Medulla oblongata (tissue), 1 donor: ENCODE measurements around the gene CAMTA1.

ENCODE experiments used
- DNase-seq: peaks from one replicate; pipeline ENCODE4 v3.0.0-alpha.2; 2015; ENCODE audit errors: extremely low spot score

The CAMTA1 gene

DNA sequence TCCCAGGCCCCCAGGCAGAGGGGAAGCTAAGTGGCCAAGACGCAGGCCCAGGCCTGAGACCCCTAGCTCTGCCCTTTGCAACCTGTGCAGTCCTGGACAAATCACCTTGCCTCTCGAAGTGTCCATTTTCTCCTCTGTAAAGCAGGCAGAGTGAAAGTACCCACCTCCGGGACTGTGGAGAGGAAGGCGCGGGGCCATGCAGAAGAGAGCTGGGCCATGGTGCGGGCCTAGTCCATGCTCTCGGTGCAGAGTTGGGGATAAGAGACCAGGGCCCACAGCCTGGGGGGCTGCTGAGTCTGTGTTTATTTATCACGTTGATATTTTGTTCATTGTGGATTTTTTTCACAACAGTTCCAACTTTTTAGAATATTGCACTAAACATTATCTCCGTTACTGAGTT, 825.7 kb downstream of the CAMTA1 start:
- DNase-seq, result no peak

DNA sequence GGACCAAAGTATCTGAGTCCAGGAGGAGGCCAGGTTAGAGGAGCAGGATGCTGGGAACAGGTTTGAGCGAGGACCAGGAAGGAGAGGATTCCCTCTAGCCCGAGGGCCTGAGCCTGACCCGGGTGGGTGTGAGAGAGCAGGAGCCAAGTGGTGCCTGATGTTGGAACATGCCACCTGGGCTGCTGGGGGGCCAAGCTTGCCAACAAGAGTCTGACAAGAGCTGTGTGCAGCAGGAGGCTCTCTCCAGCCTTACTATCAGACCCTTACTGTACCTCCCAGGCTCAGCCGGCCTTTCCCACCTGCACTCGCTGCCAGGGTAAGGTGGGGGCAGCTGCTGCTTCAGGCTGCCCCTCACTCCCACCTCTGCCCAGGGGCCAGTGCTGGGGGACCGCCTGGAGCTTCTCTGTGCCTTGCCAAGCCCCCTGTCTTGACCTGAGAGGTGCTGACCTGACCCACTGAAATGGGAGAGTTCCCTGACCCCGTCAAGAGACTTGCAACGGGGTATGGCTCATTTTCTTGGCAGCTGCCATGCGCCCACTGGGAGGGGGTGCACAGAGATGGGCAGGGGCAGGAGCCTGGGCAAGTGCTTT, 826.3 kb downstream of the CAMTA1 start:
- no peak for DNase-seq

DNA sequence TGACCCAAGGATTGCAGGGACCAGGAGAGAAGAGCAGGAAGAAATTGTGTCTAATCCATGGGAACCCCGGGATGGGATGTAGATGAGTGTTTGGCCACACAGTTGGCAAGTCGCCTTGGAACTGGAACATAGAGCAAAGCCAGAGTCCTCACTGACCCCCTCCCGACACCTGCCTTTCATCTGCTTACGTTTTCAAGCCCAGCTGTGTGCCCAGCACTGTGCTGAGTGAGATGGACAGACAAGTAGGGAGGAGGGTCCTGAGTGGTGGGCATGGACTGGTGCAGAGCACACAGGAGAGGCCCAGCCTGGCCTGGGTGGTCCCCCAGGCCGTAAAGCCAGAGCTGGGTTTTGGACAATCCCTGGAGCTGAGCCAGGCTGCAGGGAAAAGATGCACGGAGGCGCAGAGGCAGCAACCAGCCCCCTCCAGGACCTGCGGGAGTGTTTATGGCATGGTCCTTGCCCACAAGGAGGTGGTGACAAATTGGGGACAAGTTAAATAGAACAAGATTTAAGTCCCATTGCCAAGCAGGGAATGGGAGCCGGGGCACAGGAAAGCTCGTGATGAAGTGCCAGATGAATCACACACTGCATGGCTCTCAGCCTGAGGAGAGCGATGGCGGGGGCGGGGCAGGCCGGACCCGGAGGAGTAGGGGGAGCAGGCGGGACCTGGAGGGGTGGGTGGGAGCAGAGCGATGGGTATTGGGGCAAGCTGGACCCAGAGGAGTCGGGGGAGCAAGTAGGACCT, 828.0 kb downstream of the CAMTA1 start:
- no peak for DNase-seq

DNA sequence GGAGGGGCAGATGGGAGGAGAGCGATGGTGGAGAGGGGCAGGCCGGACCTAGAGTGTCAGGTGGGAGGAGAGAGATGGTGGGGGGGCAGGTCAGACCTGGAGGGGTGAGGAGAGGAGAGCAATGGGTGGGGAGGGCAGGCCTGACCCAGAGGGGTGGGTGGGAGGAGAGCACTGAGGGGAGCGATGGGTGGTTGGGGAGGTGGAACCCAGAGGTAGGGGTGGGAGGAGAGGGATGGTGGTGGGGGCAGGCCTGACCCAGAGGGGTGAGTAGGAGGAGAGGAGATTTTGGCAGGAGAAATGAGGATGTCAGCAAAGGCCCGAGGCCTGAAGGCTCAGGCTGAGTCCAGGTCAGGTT, 828.6 kb downstream of the CAMTA1 start:
- no peak for DNase-seq

DNA sequence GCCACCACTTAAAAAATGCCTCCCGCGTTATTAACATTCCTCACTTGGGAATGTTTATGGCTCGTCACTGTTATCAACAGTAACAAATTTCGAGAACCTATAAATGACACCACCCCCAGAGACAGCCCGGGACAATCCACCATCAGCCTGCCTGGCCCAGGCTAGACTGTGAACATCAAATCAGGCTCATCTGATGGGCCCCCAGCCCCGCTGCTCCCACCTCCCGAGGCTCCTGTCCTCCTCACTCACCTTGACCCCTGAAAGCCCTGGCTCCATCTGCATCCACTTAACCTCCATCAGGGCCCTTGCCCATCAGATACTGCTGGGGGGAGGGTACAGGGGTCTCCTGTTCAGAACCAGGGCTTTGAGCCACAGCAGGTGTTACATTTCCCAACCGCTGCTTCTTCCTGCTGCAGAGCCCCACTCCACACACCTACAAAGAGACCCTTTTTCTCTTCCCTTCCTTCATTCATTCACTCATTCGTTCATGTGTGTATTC, 829.4 kb downstream of the CAMTA1 start:
- no peak for DNase-seq

DNA sequence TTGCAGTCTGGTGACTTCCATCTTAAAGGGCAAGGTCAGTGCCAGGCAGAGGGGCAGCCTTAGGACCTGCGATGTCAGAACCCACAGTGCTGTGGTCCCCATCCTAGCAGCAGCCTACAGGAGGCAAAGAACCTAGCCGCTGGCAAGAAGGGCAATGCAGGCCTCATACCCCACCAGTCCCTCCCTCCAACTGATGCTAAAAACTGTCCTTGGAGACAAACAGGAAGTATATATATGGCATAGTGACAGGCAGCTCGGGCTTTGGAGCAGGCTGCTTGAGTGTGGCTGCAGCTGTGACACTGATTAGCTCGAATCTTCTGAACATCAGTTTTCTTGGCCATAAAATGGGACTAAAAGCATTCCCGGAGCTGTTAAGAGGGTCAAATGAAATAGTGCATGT, 829.9 kb downstream of the CAMTA1 start:
- DNase-seq, result no peak

DNA sequence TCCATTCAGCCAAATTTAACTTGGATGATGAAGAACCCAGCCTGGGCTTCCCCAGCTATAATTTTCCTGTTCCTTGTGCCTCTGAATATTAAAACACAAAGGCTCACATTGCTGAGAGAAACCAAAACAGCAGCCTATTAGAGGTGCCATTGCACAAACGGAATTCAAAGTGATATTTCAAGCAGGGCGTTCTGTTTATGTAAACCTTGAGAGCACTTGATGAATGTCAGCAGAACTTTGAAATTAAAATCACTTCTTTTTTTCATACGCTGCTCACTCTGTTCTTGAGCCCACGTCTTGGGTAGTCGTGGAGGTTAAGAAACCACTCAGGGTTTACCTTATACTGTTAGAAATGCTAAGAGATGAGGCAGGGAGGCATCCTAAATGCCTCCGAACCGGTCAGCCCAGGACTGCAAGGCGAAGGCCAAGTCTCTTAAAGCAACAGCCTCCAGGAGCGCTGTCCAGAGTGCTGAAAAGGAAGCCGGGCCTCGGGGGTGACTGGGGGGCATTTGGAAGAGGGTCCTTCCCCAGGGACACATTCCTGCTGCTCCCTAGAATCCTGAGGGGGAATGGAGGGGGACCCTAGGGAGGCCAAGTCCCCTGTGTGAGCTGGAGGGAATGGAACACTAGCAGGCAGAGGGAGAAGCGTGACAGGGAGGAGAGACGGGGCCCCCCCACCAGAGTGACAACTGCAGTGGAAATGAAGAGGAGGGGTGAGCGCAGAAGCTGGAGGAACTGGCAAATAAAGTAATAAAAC, 831.0 kb downstream of the CAMTA1 start:
- DNase-seq, result peak; percentile 38

DNA sequence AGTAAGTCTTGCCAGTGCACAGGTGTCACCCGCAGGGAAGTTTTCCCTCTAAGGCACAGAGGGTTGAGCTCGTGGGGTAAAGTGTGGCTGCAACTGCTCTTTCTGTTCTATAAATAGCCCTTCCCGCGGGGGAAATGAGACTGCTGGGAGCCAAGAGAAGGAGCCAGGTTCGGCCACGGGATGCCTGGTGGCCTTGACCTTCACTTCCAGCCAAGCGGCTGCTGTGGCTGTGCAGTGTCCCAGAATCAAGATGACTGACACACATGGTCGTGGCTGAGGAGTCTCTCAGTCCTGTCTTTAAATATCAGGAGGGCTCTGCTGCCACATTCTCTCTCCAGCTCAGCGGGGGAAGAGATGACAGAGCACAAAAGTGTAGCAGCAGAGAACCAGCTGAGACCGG, 831.7 kb downstream of the CAMTA1 start:
- no peak for DNase-seq

DNA sequence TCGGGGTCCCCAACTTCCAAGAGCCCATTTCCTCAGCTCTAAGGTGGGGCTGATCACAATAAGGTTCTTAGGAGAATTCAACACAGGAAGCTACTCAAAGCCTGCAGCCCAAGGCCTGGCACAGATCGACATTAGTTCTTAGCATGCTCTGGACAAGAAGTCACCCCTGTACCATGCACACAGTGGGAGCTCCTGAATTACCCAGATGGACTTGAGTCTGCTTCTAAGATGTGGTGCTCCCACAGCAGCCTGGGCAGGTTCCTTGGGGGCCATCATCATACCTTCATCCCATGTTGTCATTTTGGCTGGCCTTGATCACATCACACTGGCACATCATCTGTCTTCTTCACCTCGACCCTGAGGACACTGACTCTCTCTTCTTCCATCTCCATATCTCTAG, 832.6 kb downstream of the CAMTA1 start:
- DNase-seq, result no peak

DNA sequence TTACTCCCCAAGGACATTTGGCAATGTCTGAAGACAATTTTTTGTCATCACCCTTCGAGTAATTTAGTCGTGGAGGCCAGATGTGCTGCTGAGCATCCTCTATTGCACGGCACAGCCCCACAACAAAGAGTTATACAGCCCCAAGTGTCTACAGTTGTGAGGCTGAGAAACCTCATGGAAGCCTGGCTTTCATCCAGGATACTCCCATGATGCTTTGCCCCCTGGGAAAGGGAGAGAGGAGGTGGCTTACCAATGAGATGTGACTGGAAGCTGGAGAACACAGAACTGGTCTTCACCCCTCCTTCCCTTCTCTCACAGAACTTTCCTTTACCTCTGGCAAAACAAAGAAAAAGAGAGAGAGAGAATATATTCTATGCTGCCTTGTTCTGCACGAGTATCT, 834.9 kb downstream of the CAMTA1 start:
- peak; percentile 41 for DNase-seq

DNA sequence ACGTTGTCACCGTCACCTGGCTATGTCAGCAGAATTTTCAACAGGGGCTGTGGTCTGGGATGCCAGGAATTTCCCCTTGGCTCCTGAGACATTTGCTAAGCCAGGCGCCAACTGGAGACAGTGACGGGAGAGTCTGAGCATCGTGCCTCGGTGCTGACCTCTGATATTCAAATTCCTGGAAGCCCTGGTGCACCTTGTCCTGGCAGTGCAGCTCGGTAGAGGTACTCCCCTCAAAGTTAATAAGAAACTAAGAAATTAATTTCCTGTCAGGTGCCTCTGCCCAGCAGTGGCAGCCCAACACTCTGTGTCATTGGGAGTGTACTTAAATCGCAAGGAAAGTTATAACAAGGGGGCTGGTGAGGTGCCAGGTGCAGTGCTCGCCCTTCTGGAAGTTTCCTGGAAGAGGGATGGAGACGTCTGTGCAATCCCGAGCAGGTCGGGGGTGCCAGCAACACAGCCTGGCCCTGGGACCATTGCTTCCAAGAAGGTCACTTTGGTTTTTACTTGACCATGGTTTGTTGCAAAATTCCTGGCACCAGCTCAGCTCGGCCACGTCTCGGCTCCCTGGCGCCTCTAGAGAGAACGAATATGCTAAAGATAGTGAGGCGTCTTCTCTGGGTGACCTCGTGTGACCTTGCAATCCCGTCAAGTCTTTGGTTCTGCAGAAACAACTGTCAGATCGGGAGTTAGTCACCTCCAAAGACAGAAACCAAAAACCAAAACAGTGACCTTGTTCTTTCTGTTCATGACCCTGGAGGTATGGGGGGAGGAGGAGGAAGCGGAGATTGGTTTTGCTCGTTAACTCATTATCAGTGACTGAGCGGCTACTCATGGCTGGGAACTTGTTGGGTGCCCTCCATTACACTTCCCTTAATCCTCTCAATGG, 836.3 kb downstream of the CAMTA1 start:
- DNase-seq, result no peak

DNA sequence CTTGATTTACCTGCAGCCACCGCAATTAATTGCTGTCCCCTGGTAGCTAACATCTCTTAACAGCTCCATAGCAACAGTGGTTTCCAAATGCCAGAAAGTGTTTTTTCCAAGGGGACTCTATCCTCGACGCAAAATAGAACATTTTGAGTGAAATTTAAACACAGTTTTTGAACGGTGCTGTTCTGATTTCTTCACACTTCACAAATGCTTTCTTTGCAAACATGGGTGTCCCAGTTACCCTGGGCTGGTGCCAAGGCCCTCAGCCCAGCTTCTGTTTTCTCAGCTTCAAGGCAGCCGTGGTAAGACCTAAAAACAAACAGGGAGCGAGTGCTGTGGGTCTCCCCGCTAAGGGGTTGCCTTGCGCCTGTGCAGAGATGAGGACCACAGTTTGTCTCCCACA, 838.6 kb downstream of the CAMTA1 start:
- peak; percentile 69 for DNase-seq

DNA sequence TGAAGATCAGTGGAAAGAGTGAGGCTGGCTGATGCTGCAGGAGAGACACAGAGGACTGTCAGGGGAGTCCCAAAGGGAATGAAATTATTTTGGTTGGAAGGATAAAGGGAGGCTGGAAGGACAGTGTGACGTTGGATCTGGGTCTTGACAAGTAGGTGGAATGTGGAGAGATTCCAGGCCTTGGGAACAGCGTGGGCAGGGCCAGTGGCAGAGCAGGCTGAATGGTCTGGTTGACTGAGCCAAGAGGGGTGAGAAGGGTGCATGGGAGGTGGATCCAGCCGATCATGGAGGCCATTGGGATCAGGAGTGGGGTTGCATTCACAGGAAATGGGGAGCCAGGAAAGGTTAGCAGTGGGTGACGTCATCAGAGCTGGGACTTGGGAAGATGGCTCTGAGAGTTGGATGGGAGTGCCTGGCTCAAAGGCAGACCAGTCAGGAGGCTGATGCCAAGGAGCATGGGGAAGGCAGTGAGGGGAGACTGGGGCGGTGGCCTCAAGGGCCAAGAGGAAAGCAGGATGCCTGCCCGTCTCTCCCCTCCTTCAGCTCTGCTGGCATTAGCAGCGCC, 839.6 kb downstream of the CAMTA1 start:
- no peak for DNase-seq

DNA sequence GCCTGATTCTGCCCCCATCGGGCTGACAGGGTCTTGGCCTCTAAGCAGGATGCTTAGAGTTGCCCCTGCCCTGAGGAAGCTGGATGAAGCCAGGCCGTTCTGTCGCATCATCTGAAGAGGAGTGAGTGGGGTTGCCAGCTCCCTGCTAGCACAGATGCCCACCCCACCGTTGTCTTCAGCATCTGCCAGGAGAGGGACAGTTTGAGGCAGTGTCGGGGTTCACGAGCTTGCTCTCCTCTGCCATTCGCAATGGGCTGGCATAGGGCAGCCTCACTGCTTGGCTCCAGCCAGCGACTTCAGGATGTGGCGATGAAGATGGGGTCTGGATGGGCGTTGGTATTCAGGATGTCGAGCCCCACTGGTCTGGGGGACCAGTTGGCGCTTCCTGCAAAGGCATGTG, 840.1 kb downstream of the CAMTA1 start:
- no peak for DNase-seq

DNA sequence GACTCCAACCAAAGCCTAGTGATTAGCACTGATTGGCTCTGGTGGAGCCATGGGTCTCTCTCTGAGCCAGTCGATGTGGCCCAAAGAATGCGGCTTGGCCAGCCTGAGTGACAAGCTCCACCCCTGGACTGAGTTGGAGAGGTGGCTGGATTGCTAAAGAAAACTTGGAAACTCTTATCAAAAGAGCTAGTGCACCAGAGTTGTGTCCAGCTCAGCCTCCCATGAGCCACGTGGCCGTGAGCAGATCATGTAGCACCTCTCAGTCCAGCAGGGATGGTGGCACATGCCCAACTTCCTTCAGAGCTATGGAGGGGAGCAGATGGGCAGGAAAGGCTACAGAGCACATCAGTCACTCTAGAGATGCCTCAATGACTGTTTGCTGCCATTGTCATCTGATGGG, 843.0 kb downstream of the CAMTA1 start:
- no peak for DNase-seq

DNA sequence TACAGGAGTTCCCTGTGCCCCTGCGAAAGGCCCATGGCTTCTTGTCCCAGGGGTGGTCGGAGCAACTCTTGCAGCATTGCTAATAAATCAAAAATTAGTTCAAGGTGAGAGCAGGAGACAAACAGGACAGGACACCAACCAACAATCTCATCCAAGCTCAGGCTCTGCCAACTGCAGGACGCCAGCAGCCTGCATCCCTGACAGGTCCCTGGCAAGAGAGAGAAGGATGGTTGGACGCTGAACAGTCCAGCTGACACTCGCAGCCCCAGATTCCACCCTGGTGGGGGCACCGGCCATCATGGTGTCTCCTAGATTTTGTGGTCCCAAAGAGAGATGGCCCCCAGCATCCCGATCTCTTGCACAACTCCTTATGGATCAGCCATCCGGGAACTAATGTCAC, 843.8 kb downstream of the CAMTA1 start:
- no peak for DNase-seq

DNA sequence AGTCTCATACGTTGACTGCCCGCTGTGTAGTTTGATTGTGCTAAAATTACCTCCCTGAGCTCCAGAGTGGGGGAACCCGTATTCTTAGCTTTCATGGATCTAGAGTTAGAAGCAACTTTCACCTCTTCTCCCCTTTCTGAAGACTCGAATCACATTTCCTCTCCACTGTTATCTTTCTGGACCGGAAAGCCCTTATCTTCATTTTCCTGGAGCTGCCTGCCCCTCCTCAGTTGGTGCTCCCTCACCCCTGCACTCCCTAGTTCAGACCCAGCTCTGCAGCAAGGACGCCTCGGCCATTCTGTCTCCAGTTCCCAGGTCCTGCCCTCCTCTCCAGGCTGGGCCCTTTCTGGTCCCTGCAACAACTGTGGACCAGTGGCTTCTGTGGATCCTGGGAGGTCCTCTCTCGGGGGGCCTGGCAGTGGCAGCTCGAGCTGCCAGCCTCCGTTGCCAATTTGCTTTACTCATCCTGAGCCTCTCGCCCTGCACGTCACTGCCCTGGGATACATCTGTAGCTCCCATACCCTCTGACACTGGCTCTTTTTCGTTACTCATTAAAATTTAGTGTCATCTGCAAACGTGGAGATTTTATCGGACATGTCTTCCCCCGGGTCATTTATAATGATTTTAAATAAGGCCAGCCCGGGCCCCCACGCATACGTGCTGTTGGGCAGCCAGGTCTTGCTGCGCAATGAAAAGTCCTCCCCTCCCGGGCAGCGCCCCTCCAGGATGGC, 844.4 kb downstream of the CAMTA1 start:
- DNase-seq, result no peak

DNA sequence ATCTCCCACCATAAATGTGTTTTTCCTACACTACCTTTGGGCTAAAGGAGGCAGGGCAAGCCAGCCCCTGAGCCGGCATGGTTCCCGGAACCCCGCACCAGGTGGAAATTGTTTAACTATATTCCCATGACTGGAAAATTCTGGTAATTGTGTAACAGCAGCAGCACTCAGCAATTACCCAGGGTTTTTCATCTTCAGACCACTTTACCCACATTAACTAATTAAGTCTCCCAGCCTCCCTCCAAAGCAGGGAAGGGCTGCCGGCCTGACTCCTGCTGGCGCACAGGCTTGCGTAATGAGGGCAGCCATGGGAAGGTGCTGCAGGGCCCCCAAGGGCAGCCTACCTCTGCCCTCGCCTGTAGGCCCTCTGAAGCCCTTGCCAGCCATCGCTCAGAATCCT, 845.1 kb downstream of the CAMTA1 start:
- DNase-seq, result no peak

DNA sequence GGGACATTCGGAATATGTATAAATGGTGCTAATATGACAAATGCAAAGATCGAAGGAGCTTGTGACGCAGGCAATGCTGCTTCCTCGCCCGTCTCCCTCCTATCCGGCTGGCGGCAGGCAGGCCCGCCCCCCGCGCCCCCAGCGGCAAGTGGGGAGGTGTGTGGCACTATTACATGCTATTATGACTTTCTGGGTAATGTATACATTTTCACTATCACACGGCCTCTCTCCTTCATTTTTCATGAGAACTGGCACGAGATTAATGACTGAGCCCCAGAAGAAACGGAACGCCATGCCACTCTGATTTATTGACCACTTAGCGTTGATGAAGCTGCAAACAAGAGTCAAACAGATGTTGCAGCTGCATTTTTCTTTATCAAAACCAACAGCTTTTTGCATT, 846.9 kb downstream of the CAMTA1 start:
- no peak for DNase-seq

DNA sequence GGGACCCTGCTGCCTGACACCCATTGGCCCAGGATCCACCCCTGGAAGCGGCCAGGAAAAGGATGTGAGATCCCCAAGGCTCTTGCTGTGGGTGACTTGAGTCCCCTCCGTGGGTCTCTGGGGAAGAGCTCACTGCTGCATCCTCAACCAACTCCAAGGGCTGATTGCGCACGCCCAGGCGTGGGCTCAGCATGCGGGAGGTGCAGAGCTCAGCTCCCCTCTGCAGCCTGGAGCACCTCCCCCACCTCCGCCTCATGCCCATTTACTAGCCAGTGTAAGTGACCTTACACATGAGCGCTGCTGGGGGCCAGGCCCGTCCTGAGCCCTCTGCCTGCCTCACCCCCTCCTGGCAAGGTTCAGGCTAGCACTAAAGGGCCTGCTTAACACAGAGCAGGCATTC, 847.4 kb downstream of the CAMTA1 start:
- DNase-seq, result no peak
